HG03457 (cell line): ENCODE results near the gene RGS9BP.
"Not testable (repeated sequence)": the region's sequence is repeated elsewhere in the genome, so short reads cannot be mapped to it uniquely, and the experiment has no call there.

Experiments used
- ATAC-seq: cut with Tn5 transposase; IDR thresholded peaks from one replicate; pipeline ENCODE4 v1.9.1; 2021; ENCODE audit warnings: moderate number of reproducible peaks; ENCODE audit not compliant: unreplicated experiment

The RGS9BP gene, protein sequence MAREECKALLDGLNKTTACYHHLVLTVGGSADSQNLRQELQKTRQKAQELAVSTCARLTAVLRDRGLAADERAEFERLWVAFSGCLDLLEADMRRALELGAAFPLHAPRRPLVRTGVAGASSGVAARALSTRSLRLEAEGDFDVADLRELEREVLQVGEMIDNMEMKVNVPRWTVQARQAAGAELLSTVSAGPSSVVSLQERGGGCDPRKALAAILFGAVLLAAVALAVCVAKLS

GRCh38 chr19:32675720-32676185, at the start of gene RGS9BP:
RGS9BP (plus strand) TSS chr19:32675848; CDS start chr19:32676264, 416 bp downstream.
- ATAC-seq = no peak

- no peak for ATAC-seq
Measured at GRCh38 chr19:32626969-32627368, 48.7 kb upstream of the RGS9BP start.

- ATAC-seq = no peak
Measured at GRCh38 chr19:32627714-32628270, 47.9 kb upstream of the RGS9BP start.

DNA sequence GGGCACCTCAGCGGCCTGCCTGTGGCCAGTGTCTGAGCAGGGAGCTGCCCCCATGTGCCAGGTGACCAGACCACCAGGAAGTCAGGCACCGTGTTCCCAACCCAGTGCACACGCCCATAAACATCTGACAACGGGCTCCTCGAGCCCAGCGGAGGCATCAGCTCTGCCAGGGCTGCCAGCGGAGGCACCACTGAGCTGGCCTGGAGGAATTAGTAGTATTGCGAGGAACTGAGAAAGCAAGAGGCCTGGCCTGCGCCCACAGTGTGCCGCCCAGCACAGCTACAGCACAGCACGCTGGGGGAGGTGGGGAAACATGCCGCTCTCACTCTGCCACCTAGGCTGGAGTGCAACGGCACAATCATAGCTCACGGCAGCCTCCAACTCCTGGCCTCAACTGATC, 45.3 kb upstream of the RGS9BP start:
- no peak for ATAC-seq

DNA sequence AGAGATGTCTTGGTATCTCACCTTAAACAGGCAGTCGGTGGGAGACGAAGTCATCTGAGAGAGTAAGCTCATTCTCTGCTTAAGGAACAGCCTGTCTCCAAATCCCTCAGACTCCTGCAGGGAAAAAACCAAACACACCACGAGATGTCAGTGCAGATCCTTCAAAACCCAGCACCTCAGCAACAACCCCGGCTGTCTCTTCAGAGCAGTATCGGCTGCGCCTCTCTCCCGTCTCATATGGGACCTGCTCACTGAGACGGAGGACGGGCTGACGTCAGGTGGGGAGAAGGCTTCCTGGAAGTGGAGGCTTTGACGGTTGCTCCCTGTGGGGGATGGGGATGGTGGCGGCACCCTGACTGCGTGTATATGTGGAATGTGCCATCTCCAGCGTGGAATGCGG, 44.3 kb upstream of the RGS9BP start:
- ATAC-seq = no peak

DNA sequence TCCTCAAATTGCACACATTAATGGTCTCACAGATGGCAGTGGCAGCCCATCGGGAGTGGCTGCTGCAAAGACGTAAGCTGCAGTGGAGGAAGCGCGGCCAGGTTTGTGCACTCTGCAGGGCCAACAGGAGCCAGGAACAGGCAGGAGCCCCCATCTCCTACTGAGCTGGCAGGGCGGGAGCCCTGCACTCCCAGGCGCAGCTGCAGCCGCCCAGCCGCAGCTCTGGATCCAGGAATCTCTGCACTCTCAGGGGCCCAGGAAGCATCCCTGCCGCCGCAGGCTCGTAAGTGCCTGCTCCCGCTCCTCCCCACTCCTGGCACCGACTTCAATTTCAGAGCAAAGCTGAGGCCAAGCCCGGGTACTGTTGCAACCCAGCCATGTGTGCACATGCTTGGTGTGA, 38.2 kb upstream of the RGS9BP start:
- ATAC-seq = no peak

GRCh38 chr19:32638625-32639024, 37.0 kb upstream of the RGS9BP start:
- no peak for ATAC-seq

DNA sequence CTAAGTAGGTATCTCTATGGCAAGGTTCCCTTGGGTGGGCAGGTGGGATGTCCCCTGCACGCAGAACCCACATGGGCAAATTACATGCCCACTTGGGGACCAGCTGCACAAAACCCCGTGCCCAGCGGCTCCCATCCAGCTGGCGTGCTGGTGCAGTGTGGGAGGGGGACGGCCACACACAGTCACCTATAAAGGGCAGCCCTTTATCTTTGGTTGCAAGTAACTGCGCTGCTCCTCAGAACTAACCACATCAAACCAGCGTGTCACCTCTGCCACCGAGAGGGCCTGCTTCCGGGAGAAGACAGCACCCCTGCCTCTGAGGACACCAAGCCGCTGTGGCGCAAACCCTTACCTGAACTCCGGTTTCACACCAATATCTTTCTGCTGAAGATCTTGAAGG, 32.9 kb upstream of the RGS9BP start:
- ATAC-seq = no peak

GRCh38 chr19:32646556-32646955, 29.1 kb upstream of the RGS9BP start:
- ATAC-seq = no peak

DNA sequence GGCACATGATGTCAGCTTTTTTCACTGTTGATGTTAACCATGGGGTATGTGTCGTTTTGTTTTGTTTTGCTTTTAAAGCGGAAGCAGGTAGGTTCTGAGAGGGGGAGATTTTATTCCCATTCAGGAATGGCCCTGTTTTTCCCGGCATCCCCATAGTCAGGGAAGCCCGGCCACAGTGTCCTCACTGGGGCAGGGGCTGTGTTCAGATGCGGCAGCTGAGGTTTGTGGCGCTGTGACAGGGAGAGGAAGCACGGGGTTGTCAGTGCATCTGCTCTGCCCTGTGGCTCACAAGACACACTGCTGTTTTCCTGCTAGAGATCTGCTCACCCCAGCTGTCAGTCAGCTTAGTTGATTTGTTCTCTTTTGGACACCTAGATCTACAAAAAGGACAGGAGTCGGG, 28.3 kb upstream of the RGS9BP start:
- ATAC-seq = no peak

- ATAC-seq = no peak
Measured at GRCh38 chr19:32649751-32650150, 25.9 kb upstream of the RGS9BP start.

- ATAC-seq = no peak
Measured at GRCh38 chr19:32650671-32651070, 25.0 kb upstream of the RGS9BP start.

DNA sequence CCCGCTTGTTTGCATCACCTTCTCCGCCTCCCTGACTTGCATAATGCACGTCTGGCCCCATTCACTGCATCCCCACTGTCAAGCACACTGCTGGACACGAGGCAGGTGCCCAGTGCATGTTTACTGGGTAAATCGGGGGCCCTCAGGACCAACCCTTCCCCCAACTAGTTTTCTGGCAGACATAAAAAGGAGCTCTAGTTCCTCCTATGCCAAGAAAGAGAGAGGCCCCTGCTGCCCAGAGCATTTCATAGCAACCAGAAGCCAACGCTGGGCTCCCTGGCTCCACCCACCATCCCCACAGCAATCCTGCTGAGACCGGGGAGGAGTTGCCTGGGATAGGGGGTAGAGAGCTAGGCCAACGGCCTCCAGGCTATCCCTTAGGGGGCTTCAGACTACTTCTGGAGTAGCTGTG, 23.9 kb upstream of the RGS9BP start:
- ATAC-seq = no peak

GRCh38 chr19:32652331-32652730, 23.3 kb upstream of the RGS9BP start:
- not testable (repeated sequence) for ATAC-seq

DNA sequence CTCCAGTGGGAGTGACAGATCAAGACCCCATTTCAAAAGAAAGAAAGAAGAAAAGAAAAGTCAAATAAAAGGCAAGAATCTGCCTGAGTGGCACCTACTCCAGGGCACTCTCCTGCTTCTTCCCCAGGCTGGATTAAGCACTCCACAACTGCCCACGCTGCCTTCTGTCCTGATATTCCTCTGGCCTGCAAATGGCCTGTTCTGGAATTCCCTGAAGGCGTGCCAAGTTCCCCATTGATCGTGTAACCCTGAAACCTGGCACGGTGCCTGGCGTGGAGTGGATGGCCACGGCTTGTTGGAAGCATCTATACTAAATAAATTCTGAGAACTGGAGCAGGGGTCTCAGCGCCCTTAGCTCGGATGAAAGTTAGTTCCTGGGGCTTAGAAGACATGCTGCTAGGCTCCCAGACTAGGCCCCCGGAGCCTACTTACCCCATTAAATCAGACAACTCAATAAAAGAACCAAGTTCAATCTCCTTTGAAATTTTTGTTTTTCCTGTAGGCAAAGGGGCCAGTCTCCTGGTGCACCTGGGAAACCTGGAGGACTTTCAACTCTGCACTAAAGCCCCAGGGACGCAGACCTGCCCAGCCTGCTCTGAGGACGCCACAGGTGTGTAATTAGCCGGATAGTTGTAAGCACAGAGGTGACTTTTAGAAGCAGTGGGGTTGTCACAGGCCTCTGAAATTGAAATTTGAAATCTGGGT, 22.6 kb upstream of the RGS9BP start:
- no peak for ATAC-seq

DNA sequence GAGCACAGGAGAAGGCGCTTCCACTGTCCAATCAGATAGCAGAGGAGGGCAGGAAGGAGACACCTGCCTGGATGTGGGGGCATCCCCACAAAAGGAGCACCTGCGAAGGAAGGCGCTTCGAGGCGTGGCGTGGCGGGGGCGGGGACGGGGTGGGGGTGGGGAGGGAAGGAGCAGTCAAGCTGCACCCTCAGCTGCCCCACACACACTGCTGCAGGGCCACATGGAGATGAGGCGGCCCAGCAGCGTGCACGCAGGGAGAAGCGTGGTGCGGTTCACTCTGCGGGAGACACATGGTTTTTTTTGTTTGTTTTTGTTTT, 22.1 kb upstream of the RGS9BP start:
- ATAC-seq = no peak

GRCh38 chr19:32656379-32656778, 19.3 kb upstream of the RGS9BP start:
- ATAC-seq = not testable (repeated sequence)

GRCh38 chr19:32658075-32658474, 17.6 kb upstream of the RGS9BP start:
- no peak for ATAC-seq

GRCh38 chr19:32658527-32658926, 17.1 kb upstream of the RGS9BP start:
- ATAC-seq = no peak

GRCh38 chr19:32661318-32661717, 14.3 kb upstream of the RGS9BP start:
- ATAC-seq = no peak

DNA sequence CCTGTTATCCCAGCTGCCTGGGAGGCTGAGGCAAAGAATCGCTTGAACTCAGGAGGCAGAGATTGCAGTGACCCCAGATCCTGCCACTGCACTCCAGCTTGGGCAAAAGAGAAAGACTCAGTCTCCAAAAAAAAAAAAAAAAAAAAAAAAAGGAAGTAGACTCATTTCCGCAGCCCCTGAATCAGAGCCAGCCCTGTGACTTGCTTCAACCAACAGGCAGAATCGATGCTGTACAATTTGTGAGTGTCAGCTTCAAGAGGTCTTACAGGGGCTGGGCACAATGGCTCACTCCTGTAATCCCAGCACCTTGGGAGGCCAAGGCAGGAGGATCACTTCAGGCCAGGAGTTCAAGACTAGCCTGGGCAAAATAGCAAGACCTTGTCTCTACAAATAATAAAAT, 13.5 kb upstream of the RGS9BP start:
- ATAC-seq = no peak

DNA sequence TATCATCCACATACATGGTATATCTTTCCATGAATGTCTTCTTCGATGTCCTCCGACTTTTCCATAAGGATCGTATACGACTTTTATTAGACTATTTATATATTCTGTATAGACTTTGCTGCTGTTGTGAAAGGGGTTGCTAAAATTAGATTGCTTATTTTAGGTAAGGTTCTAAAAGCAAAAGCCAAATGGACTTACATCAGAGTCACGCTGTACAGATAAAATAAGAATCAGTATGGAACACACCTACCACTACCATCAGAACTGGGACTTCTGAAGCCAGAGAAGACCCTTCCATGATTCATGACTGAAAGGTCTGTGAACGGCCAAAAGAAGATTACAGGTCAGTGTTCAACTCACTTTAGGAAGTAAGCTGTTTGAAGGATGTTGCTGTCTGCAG, 9.6 kb upstream of the RGS9BP start:
- no peak for ATAC-seq
